22Rv1 (cell line): ENCODE results near the gene FARSA.
"Not testable (repeated sequence)": the region's sequence is repeated elsewhere in the genome, so short reads cannot be mapped to it uniquely, and the experiment has no call there.

Source experiments
- H3K27ac ChIP-seq: fragments of 450-650 bp; 2 replicates; pipeline ENCODE4 v1.5.1; 2017
- CTCF ChIP-seq: fragments of 450-650 bp; IDR thresholded peaks from 2 replicates; pipeline ENCODE4 v1.5.1; 2017; ENCODE audit warnings: mild to moderate bottlenecking
- ZFX ChIP-seq: fragments of 450-650 bp; IDR thresholded peaks from 2 replicates; pipeline ENCODE4 v1.6.1; 2017; ENCODE audit warnings: antibody characterized with exemption, borderline replicate concordance

The FARSA gene

GRCh38 chr19:12933287-12934072 lies at the start of gene FARSA:
FARSA (minus strand) TSS chr19:12933711; CDS start chr19:12933696, 15 bp downstream.
- H3K27ac ChIP-seq: peak within 1 kb of the TSS; percentile 78
- TF ChIP-seq CTCF: no peak
- TF ChIP-seq ZFX: no peak

- TF ChIP-seq CTCF: no peak
- no peak for TF ChIP-seq ZFX
- no peak overlapping the region for H3K27ac ChIP-seq
These were observed 49.6 kb upstream of the FARSA start for GRCh38 chr19:12983091-12983490.

- H3K27ac ChIP-seq: no peak overlapping the region
- TF ChIP-seq CTCF: no peak
- TF ChIP-seq ZFX: no peak
These were observed 49.1 kb upstream of the FARSA start for GRCh38 chr19:12982648-12983047.

GRCh38 chr19:12979974-12980373 lies 46.5 kb upstream of the FARSA start:
- no peak for TF ChIP-seq CTCF
- no peak for TF ChIP-seq ZFX
- no peak overlapping the region for H3K27ac ChIP-seq

- not testable (repeated sequence) for H3K27ac ChIP-seq
These were observed 42.6 kb upstream of the FARSA start for GRCh38 chr19:12976109-12976508.

- no peak overlapping the region for H3K27ac ChIP-seq
- TF ChIP-seq ZFX: no peak
- TF ChIP-seq CTCF: no peak
These were observed 41.8 kb upstream of the FARSA start for GRCh38 chr19:12975221-12975741.

GRCh38 chr19:12974301-12975220 lies 41.0 kb upstream of the FARSA start:
- TF ChIP-seq ZFX: no peak
- no peak for TF ChIP-seq CTCF
- no peak overlapping the region for H3K27ac ChIP-seq
